ENCODE measurements around the gene NCR2. TPM values are rescaled to one million over a fixed set of nuclear protein-coding genes. Genes with fewer than 3 reads are reported as not detected.

NCR2 gene
- total RNA-seq, 1 experiment from 2014 or later = not detected

DNA sequence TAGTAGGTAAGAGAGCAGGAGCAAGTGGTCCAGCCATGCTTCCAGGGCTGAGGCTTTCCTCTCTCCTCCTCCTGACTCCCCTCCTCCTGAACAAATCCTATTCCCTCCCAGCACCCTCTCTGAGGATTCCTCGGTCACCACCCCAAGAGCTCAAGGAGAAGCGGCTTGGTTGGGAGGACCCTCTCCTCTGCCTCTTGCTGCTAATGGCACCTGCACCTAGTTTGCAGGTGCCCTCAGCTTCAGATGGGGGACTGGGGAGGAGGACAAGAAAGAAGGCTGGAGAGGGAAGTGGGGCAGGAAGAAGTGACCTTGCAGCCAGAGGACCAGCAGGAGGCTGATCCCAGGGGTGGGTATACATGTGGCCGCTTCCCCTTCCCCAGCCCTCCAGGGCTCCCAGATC is 17.5 kb downstream of the NCR2 start:
- TF ChIP-seq, protein P1, sequence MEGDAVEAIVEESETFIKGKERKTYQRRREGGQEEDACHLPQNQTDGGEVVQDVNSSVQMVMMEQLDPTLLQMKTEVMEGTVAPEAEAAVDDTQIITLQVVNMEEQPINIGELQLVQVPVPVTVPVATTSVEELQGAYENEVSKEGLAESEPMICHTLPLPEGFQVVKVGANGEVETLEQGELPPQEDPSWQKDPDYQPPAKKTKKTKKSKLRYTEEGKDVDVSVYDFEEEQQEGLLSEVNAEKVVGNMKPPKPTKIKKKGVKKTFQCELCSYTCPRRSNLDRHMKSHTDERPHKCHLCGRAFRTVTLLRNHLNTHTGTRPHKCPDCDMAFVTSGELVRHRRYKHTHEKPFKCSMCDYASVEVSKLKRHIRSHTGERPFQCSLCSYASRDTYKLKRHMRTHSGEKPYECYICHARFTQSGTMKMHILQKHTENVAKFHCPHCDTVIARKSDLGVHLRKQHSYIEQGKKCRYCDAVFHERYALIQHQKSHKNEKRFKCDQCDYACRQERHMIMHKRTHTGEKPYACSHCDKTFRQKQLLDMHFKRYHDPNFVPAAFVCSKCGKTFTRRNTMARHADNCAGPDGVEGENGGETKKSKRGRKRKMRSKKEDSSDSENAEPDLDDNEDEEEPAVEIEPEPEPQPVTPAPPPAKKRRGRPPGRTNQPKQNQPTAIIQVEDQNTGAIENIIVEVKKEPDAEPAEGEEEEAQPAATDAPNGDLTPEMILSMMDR (conservative IDR thresholded peaks at IDR 0.05) = no peak
- no peak for TF ChIP-seq EZH2 (IDR thresholded peaks at IDR 0.05; ENCODE audit: low read depth)
- Histone ChIP-seq H4K20me1 (ENCODE audit: insufficient read depth) (no peaks in the 10 kb centered on the region), H2AFZ (no peak overlapping the region), H3K9me2 (ENCODE audit: insufficient read depth) (no peaks in the 10 kb centered on the region), H3K9me3 (ENCODE audit: insufficient read depth, low read depth) (no peaks in the 10 kb centered on the region), H3K4me1 (replicated peaks; ENCODE audit: insufficient read depth) (no peaks in the 10 kb centered on the region), H3F3A (ENCODE audit: insufficient read depth, low read depth) (no peaks in the 10 kb centered on the region), H3K36me3 (ENCODE audit: low read depth) (no peaks in the 10 kb centered on the region), H3K27me3 (ENCODE audit: insufficient read depth, low read depth) (peaks cover 71% of the 10 kb centered on the region), H3K79me2 (ENCODE audit: low read depth) (no peaks in the 10 kb centered on the region), H3K4me2 (no peak overlapping the region), H3K27ac (no peak overlapping the region), H3K4me3 (no peak overlapping the region)
- intact Hi-C loops (cut with micrococcal nuclease; ENCODE audit: unreplicated experiment) = no loop called here
- DNase-seq = no peak
- BruUV-seq (replicated peaks) = no TSS peak
- CTCF ChIA-PET = no interaction called here
- POLR2A ChIA-PET (ENCODE audit: unreplicated experiment) = no interaction called here

DNA sequence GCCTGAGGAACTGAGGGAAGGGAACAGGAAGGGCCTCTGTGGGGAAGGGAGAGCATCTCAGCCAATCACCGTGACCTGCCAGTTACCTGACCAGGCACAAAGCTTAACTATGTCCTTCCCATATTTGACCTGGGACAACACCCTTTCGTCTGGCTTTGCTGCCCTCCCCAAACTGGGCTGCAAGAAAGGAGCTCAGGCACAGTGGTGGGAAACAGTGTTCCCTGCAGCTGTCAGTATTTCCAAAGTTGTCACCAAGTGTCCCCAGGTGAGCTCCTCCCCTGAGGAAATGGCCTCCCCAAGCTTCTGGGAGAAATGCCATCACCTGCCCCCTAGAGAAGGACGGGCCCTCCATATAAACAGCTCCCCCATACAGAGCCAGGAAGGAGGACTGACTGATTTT is 17.9 kb downstream of the NCR2 start:
- ChIA-PET CTCF (no interaction called here), POLR2A (ENCODE audit: unreplicated experiment) (no interaction called here)
- TF ChIP-seq EZH2 (IDR thresholded peaks at IDR 0.05; ENCODE audit: low read depth) = no peak
- TF ChIP-seq, protein P1 (conservative IDR thresholded peaks at IDR 0.05) = no peak
- Histone ChIP-seq H3F3A (ENCODE audit: insufficient read depth, low read depth) (no peaks in the 10 kb centered on the region), H3K27ac (no peak overlapping the region), H3K36me3 (ENCODE audit: low read depth) (no peaks in the 10 kb centered on the region), H3K4me3 (no peak overlapping the region), H3K4me2 (no peak overlapping the region), H3K79me2 (ENCODE audit: low read depth) (no peaks in the 10 kb centered on the region), H3K9me3 (ENCODE audit: insufficient read depth, low read depth) (no peaks in the 10 kb centered on the region), H3K27me3 (ENCODE audit: insufficient read depth, low read depth) (peaks cover 68% of the 10 kb centered on the region), H3K9me2 (ENCODE audit: insufficient read depth) (no peaks in the 10 kb centered on the region), H2AFZ (no peak overlapping the region), H4K20me1 (ENCODE audit: insufficient read depth) (no peaks in the 10 kb centered on the region), H3K4me1 (replicated peaks; ENCODE audit: insufficient read depth) (no peaks in the 10 kb centered on the region)
- no peak for DNase-seq
- intact Hi-C loops (cut with micrococcal nuclease; ENCODE audit: unreplicated experiment) = no loop called here
- BruUV-seq (replicated peaks) = no TSS peak

DNA sequence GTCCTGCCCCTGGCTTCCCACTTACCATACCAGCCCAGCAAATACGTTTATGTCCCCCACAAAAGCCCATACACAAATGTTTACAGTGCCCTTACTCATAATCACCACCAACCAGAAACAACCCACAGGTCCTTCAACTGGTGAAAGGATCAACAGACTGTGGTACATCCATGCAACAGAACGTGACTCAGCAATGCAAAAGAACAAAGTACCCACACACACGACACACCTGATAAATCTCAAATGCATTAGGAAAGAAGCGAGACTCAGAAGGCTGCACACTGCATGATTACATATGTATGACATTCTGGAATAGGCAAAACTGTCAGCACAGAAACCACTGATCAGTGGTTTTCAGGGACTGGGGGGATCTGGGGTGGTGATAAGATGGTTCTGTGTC is 20.5 kb downstream of the NCR2 start:
- Histone ChIP-seq H3K4me3 (no peak overlapping the region), H3K79me2 (ENCODE audit: low read depth) (no peaks in the 10 kb centered on the region), H3K27ac (no peak overlapping the region), H3K27me3 (ENCODE audit: insufficient read depth, low read depth) (peaks cover 64% of the 10 kb centered on the region), H3K36me3 (ENCODE audit: low read depth) (no peaks in the 10 kb centered on the region), H3K9me3 (ENCODE audit: insufficient read depth, low read depth) (peaks cover 18% of the 10 kb centered on the region; the same call in 1 of the 2 replicates), H3F3A (ENCODE audit: insufficient read depth, low read depth) (no peaks in the 10 kb centered on the region), H4K20me1 (ENCODE audit: insufficient read depth) (no peaks in the 10 kb centered on the region), H2AFZ (no peak overlapping the region), H3K4me1 (replicated peaks; ENCODE audit: insufficient read depth) (no peaks in the 10 kb centered on the region), H3K9me2 (ENCODE audit: insufficient read depth) (no peaks in the 10 kb centered on the region), H3K4me2 (no peak overlapping the region)
- POLR2A ChIA-PET (ENCODE audit: unreplicated experiment) = no interaction called here
- no peak for DNase-seq
- CTCF ChIA-PET = no interaction called here
- no TSS peak for BruUV-seq (replicated peaks)
- TF ChIP-seq EZH2 (IDR thresholded peaks at IDR 0.05; ENCODE audit: low read depth) = no peak
- TF ChIP-seq, protein P1 (conservative IDR thresholded peaks at IDR 0.05) = no peak
- intact Hi-C loops (cut with micrococcal nuclease; ENCODE audit: unreplicated experiment) = no loop called here

Measured in PC-9 (cell line).